Measurements from ENCODE around the gene CELF2.

The CELF2 gene

DNA sequence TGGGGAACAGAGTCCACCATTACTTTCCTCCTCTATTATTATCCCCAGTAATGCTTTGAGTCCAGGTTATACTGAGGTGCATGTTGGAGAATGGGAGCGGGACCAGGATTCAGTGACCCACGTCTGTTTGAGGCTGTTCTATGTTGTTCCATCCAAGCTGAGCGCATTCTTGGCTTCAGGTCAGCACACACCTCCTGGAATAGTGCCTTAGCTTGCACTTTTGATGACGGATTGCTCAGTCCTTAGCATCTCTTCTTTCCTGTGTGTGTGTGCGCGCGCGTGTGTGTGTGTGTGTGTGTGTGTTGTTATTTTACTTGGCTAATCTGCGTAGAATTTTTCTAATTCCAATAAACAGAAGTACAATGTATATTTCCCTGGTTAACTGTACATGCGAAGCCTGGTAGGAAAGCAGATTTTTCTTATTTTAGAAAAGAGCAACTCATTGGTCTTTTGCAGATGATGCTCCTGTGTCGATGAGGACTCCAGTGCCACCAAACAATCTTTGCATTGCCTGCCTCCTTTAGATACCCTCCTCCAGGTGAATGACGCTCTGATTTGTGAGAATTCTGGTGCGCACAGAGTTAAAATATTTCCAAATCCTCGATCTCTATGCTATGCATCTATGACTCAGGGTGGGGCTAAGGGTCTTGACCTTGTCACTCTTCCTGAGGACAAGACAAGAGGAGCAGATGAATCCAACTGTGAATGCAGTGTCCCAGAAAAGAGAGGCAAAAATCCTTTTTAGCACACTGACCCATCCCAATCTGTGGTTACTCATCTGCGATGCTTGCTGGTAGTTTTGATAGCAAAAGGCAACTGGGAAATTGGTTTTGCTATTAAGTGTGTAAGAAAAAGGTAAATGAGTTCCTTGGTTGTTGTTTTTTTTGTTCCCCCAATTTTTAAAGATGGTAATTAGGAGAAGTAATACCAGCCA, 13.3 kb upstream of the CELF2 start:
- DNase-seq (ENCODE audit: low read depth), result no peak

DNA sequence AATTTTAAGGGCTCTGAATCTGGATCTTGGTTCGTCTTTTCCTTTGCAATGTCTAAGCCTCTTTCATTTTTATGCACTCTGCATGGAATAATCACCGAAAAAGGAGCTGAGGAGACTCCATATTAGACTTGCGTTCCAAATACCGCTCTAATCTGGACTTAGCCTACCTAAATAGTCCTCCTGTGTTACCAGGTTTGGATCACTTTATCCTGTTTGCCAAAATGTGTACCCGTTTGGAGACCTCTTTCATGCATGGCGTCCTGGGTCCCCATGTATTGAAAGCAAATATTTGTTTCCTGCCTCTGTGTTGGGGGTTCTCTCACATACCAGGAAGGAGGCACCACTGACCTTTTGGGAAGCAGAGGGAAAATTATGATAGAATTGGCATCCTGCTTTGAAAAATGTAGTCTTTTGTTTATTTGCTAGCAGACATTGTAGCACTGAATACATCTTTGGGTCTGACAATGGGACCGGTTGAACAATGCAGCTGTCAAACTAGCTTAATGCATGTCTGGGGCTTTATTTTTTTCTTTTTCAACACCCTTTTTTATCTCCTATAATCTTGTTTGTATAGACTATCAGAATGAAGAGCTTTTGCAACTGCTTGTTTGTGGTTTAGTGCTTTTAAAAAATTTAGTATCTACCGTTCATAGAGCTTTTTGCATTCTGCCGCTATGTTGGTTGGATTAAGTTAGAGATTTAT, 11.8 kb upstream of the CELF2 start:
- no peak for DNase-seq (ENCODE audit: low read depth)

GRCh38 chr10:11006428-11006825, 11.2 kb upstream of the CELF2 start:
- DNase-seq (ENCODE audit: low read depth), result no peak

DNA sequence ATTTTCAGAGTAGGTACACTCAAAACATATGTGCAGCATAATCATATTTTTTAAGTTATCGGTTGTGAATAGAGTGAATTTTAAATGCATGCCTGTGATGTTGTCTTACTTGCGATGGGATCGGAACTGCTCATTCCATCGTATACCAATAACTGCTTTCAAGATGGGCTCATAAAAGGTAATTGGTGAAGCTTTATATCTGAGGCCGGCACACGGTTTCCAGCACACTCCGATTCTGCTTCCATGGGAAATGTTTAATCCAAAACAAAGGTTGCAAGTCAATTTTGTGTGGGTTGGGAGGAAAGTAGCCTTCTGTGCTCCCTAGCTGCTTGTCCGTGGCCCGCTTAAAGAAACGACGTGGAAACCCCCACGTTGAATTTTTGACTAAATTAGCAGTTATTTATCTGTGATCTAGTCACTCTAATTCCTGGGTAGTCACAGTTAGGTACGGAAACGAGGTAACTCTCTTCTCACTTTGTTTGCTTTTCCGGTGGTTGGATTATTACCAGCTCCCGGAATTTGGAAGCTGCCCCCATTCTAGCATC, 10.1 kb upstream of the CELF2 start:
- no peak for DNase-seq (ENCODE audit: low read depth)

- no peak for DNase-seq (ENCODE audit: low read depth)
Measured at GRCh38 chr10:11009471-11010308, 8.0 kb upstream of the CELF2 start.

GRCh38 chr10:11010582-11010981, 7.1 kb upstream of the CELF2 start:
- DNase-seq (ENCODE audit: low read depth), result no peak

DNA sequence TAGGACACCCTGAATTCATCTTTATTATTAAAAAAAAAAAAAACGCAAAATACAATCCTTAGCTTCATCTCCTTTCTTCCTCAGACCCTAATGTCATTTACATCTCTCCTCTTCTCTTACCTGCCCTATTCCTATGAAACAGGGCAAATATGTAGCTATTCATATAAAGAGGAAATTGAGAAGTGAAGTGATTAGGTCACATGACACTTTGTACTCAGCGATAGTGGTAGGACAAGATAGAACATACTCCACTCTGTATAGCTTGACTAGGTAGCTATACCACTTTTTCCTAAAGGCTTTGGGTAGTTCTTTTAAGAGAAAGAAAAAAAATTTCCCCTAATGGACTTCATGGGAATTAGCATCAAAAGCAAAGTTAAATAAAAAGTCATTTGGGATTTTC, 6.2 kb upstream of the CELF2 start:
- no peak for DNase-seq (ENCODE audit: low read depth)

- DNase-seq (ENCODE audit: low read depth), result no peak
Measured at GRCh38 chr10:11011984-11012383, 5.7 kb upstream of the CELF2 start.

- no peak for DNase-seq (ENCODE audit: low read depth)
Measured at GRCh38 chr10:11012421-11013295, 5.0 kb upstream of the CELF2 start.

GRCh38 chr10:11013836-11014235, 3.8 kb upstream of the CELF2 start:
- DNase-seq (ENCODE audit: low read depth), result no peak

DNA sequence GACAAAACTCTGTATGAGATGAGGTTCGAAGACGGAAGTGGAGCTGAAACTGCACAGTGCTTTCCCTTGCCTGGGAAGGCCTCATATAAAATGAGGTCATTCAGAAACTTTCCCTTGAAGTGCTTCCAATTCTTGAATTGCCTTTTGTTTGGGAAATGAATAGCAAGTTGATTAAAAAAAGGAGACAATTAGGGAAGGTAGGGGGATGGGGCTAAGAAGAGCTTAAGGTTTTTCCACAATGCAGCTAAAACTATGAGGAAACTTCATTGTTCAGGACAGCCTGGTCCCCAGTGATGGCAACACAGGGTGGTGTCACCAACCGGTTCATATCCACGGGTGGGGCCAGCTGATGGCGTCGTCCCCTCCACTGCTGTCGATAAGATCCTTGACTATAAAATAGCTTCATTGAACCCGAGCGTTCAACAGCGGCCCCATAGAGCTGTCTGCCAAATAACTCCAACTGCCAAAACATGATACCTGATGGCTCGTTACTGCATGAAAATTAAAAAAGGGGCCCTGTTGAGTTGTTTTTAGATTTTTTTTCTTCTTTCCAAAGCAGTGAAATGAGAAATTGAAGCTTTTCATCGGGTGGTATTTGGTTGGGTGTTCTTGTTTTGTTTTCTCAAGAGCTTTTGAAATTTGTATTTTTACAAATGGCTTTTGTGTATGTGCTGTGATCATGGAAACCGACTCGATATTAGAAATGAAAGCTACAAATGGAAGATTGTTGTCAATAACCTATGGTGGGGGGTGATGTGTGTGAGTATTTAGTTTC, 2.8 kb upstream of the CELF2 start:
- no peak for DNase-seq (ENCODE audit: low read depth)

- no peak for DNase-seq (ENCODE audit: low read depth)
Measured at GRCh38 chr10:11015446-11015934, 2.2 kb upstream of the CELF2 start.

- no peak for DNase-seq (ENCODE audit: low read depth)
Measured at GRCh38 chr10:11017000-11017569, 587 bp upstream of the CELF2 start.

DNA sequence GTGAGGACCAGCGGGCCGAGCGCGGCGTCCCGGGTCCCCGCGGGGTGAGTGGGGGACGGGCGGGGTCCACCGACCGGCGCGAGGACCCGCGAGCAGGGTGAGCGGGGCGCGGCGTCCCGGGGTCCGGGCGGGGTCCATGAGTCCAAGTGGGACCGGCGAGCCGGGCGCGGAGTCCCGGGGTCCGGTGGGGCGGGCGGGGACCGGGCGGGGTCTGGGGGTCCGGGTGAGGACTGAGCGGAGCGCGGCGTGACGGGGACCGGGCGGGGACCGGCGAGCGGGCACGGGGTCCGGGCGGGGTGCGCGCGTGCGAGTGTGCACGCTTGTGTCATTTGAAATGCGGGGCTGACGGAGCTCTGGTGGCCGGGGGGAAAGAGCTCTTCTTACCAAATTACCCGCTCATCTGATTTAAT, 765 bp downstream of the CELF2 start:
- no peak for DNase-seq (ENCODE audit: low read depth)

- no peak for DNase-seq (ENCODE audit: low read depth)
Measured at GRCh38 chr10:11018855-11019631, 1.4 kb downstream of the CELF2 start.

DNA sequence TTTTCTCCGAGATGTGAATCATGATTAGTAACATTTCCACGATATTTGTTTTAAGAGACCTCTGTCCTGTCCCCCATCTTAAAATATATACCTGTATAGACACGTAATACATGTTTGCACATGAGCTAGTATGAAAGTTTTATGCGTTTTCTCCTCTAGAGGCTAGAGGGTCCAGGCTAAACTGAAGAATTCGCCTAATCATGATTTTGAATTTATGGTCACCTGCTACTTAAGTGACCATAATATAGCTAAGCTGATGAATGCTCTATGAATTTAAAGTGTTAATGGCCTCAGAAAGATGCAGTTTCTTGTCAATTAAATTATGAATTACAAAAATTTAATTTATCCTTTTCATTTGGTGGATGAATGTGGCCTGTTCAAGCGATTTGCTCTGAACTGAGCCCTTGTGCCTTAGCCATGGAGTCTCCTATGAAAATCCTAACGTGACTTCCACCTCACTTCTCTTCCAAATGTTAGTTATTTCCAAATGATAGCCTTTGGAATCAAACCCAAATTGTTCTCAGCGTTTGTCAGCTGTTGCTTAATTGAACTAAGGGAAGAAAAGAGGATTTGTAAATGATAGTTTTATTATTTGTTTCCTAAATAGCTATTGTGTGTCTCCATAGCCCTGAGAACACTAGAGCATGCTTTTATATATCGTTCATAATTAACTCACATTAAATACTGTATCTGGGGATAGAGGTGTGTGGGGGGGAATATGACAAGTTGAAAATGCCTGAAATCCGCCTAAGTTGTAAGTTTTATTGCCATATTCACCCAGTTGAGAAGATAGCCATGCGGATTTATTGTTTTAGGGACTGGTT, 2.3 kb downstream of the CELF2 start:
- DNase-seq (ENCODE audit: low read depth), result no peak

DNA sequence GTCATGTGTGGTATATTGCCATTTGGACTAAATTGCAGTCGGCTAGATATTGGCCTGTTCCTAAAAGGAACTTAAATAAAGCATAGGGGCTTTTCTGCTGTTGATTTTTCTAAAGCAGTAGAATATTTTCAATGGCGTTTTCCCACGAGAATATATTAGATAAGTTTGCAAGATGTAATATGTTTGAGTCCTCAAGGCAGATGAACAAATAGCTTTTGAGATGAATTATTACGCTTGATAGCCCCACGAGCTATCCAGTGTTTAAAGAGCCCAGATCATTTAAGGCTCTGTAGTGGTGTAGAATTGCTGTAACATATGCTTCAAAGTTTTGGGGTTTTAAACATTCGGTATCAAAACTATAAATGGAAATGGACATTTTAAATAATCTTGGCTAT, 2.9 kb downstream of the CELF2 start:
- no peak for DNase-seq (ENCODE audit: low read depth)

- DNase-seq (ENCODE audit: low read depth), result no peak
Measured at GRCh38 chr10:11022213-11022612, 4.5 kb downstream of the CELF2 start.

Data from stimulated activated CD8-positive, alpha-beta memory T cell treated with anti-CD3 and anti-CD28 coated beads, Interleukin-15, amount 100 ng/mL, for 24 hours (primary cell).